K562 (cell line): ENCODE results near the gene SUCO. TPM values are rescaled to one million over a fixed set of nuclear protein-coding genes. Genes with fewer than 3 reads are reported as not detected.

Experiments used
- AFF1 ChIP-seq, 2 experiments: fragments of 450-650 bp; IDR thresholded peaks; 2 replicates each; pipeline ENCODE4 v1.6.1; 2018; ENCODE audit warnings: mild to moderate bottlenecking in 2 of 2, low read depth in 1 of 2; ENCODE audit not compliant: partially characterized antibody in 2 of 2
- BRD9 ChIP-seq: fragments of 450-650 bp; IDR thresholded peaks from 2 replicates; pipeline ENCODE4 v1.6.1; 2018; ENCODE audit warnings: low read depth; ENCODE audit not compliant: partially characterized antibody
- KAT2B ChIP-seq: IDR thresholded peaks from one replicate; pipeline ENCODE4 v1.6.1; 2012; ENCODE audit warnings: low read depth, mild to moderate bottlenecking, control low read depth, inconsistent platforms, low read length, moderate library complexity
- KLF6 ChIP-seq: fragments of 250-450 bp; sonication (Bioruptor Pico); IDR thresholded peaks from 2 replicates; pipeline ENCODE4 v1.4.0; 2020; ENCODE audit warnings: mild to moderate bottlenecking, moderate library complexity, borderline replicate concordance
- MXD1 ChIP-seq: fragments of 250-450 bp; sonication (Bioruptor Pico); IDR thresholded peaks from 2 replicates; pipeline ENCODE4 v1.8.0; 2021; ENCODE audit warnings: borderline replicate concordance, mild to moderate bottlenecking, moderate library complexity; ENCODE audit not compliant: poor library complexity, severe bottlenecking
- NKRF ChIP-seq: fragments of 450-650 bp; IDR thresholded peaks from 2 replicates; pipeline ENCODE4 v1.6.1; 2016; ENCODE audit warnings: borderline replicate concordance
- PCBP2 ChIP-seq: fragments of 200-400 bp; formaldehyde crosslinking; IDR thresholded peaks from 2 replicates; pipeline ENCODE4 v1.6.1; 2018; ENCODE audit warnings: low read length, low read depth, mild to moderate bottlenecking, moderate library complexity; ENCODE audit not compliant: poor library complexity, severe bottlenecking
- RBM14 ChIP-seq: fragments of 200-400 bp; formaldehyde crosslinking; IDR thresholded peaks from 2 replicates; pipeline ENCODE4 v1.6.1; 2018; ENCODE audit warnings: low read depth, mild to moderate bottlenecking, low read length, moderate library complexity, borderline replicate concordance; ENCODE audit not compliant: insufficient read depth
- RFX7 ChIP-seq: fragments of 250-450 bp; sonication (Bioruptor Pico); IDR thresholded peaks from 2 replicates; pipeline ENCODE4 v1.5.1; 2021; ENCODE audit warnings: mild to moderate bottlenecking
- SIRT6 ChIP-seq: IDR thresholded peaks from one replicate; pipeline ENCODE4 v1.6.1; 2012; ENCODE audit warnings: low read depth, mild to moderate bottlenecking, control low read depth, inconsistent platforms, low read length, moderate library complexity
- TAL1 ChIP-seq: fragments of 450-650 bp; IDR thresholded peaks from 2 replicates; pipeline ENCODE4 v1.6.1; 2016; ENCODE audit warnings: mild to moderate bottlenecking
- THRAP3 ChIP-seq: fragments of 450-650 bp; IDR thresholded peaks from 2 replicates; pipeline ENCODE4 v1.6.1; 2016; ENCODE audit warnings: mild to moderate bottlenecking, inconsistent platforms, borderline replicate concordance
- YBX1 ChIP-seq: fragments of 450-650 bp; IDR thresholded peaks from 2 replicates; pipeline ENCODE4 v1.7.1; 2016; ENCODE audit warnings: mild to moderate bottlenecking
- ZNF316 ChIP-seq: fragments of 450-650 bp; IDR thresholded peaks from 2 replicates; pipeline ENCODE4 v1.6.1; 2016
- ZNF75A ChIP-seq: fragments of 450-650 bp; formaldehyde crosslinking; IDR thresholded peaks from 2 replicates; pipeline ENCODE4 v1.4.0; 2020; ENCODE audit warnings: mild to moderate bottlenecking
- polyA plus RNA-seq, 8 experiments: library from polyadenylated mRNA; depleted of rRNA in 4 of 8; stranded (reverse) in 5 of 8; unstranded in 3 of 8; fragments of >200 nt; fragmentation: Nextera tagmentation in 2 of 8; fragmentation: Illumina TruSeq in 1 of 8; extraction: Ambion mirVana in 2 of 8; extraction: Trizol in 1 of 8; gene quantifications; 2 replicates each; pipeline versions ENCODE4 v1.2.1 to v1.2.3, GENCODE V29; 2011 to 2014; ENCODE audit warnings: inconsistent platforms in 1 of 8, missing spikeins in 1 of 8
- total RNA-seq, 7 experiments: library from RNA; depleted of rRNA in 6 of 7; stranded (reverse); fragments of >200 nt in 6 of 7; fragmentation: Illumina TruSeq in 2 of 7; extraction: Trizol in 2 of 7; gene quantifications; 2 replicates each; pipeline versions ENCODE4 v1.2.1 to v1.2.3, GENCODE V29; 2011 to 2021; ENCODE audit warnings: low replicate concordance in 1 of 7
- TF ChIP-seq, protein P1 (sequence below): fragments of 450-650 bp; IDR thresholded peaks from 2 replicates; pipeline ENCODE4 v1.6.1; 2016; ENCODE audit warnings: mild to moderate bottlenecking

SUCO gene
- total and polyA plus RNA-seq, 9 of the 15 experiments (the other 6 are each of a cell fraction or from before 2014, with no cell fraction given): 2.5 to 20.6 (median 14.3) TPM

- TF ChIP-seq, protein P1, sequence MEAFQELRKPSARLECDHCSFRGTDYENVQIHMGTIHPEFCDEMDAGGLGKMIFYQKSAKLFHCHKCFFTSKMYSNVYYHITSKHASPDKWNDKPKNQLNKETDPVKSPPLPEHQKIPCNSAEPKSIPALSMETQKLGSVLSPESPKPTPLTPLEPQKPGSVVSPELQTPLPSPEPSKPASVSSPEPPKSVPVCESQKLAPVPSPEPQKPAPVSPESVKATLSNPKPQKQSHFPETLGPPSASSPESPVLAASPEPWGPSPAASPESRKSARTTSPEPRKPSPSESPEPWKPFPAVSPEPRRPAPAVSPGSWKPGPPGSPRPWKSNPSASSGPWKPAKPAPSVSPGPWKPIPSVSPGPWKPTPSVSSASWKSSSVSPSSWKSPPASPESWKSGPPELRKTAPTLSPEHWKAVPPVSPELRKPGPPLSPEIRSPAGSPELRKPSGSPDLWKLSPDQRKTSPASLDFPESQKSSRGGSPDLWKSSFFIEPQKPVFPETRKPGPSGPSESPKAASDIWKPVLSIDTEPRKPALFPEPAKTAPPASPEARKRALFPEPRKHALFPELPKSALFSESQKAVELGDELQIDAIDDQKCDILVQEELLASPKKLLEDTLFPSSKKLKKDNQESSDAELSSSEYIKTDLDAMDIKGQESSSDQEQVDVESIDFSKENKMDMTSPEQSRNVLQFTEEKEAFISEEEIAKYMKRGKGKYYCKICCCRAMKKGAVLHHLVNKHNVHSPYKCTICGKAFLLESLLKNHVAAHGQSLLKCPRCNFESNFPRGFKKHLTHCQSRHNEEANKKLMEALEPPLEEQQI: no peak
- TF ChIP-seq BRD9 (no peak), SIRT6 (no peak), ZNF316 (no peak), PCBP2 (no peak), YBX1 (no peak), RBM14 (no peak), AFF1 (IDR thresholded peaks at IDR 0.05; ENCODE audit: low read depth in 1 of 2, partially characterized antibody in 2 of 2) (peak in 1 of 2 experiments; percentile 94), KAT2B (no peak), THRAP3 (no peak), TAL1 (no peak), MXD1 (no peak), KLF6 (CRISPR knock-in tag) (peak; percentile 82; the same call in 1 of the 2 replicates), NKRF (peak; percentile 82), RFX7 (CRISPR knock-in tag) (no peak), ZNF75A (CRISPR knock-in tag) (no peak)
Observed at GRCh38 chr1:172532700-172533512, at the start of gene SUCO (continued).
